ENCODE measurements around the gene ANKRD28. TPM values are rescaled to one million over a fixed set of nuclear protein-coding genes. Genes with fewer than 3 reads are reported as not detected.
"Not testable (repeated sequence)": the region's sequence is repeated elsewhere in the genome, so short reads cannot be mapped to it uniquely, and the experiment has no call there.

The ANKRD28 gene
- total and polyA plus RNA-seq, 5 experiments from 2014 or later, result 3.3 to 38.0 (median 10.5) TPM

DNA sequence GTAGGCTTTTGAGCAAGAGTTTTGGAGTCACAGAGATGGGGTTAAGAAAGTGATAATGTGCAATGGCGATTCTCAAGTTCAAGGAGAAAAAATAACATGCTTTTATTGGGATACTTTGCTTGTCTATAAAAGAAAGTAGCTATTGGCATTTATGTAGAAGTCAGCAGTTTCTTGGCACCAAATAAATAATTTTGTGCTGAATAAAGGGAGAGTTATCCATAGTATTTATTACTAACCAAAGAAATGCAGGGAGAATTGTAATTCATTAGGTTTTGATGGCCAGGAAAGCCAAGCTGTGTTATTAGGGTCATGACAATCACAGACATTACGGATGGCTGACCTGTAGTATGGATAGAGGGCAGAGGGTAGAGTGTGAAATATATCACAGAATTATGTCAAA is 163.1 kb downstream of the ANKRD28 start:
- no peak overlapping the region for H3K27ac Mint-ChIP-seq
- no peaks in the 10 kb centered on the region for H3K9me3 Mint-ChIP-seq
- POLR2A ChIA-PET, result no interaction called here
- ATAC-seq (no peak), DNase-seq (no peak)
- no peak overlapping the region for H3K4me3 Mint-ChIP-seq
- peaks cover 7 to 45% (median 29%) of the 10 kb centered on the region in 4 donors for H3K4me1 Mint-ChIP-seq
- H3K27me3 Mint-ChIP-seq, result no peaks in the 10 kb centered on the region
- H3K36me3 Mint-ChIP-seq, result peaks cover 0 to 13% (median 4%) of the 10 kb centered on the region in 3 donors

DNA sequence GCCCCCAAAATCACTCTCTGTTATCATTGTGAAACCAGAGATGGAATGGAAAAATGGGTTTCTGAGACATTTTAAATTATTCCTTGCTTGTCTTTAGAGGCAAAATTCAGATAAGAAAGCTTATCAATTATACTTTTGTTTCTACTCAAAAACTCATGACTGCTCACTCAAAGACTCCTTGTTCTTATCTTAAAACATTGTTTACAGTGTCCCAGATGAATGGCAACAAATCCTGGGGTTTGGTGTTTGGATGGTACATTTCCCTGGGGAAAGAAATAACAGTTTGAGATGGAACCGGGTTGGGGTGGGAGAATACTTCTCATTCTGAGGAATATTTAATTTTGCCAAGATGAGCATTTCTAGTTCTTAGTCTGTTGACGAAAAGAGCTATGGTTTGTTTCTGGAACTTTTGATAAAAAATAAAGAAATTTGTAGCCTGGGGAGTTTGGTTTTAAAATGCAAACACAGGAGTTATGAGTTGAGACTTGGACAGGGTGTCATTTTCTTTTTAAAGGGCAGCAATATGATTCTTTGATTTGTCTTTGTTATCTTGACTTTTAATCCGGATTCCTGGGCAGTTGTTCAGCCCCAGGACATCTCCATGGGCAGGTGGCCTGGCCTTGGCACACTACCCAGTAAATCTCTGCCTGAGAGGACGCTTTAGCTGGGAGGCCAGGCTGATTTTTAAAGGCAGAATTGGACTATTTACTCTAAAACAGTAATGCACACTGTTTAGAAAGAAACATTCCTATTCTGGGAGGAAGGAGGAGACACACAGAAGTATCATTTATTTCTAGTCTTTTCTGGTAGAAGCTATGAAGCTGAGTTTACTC is 163.8 kb downstream of the ANKRD28 start:
- POLR2A ChIA-PET, result interaction anchor here (0.6 to 1.2 kb wide), 2 partner anchors 11 to 26 kb away, joined by 3 to 4 read pairs; no protein-coding TSS in a partner anchor
- no peak for ATAC-seq
- H3K36me3 Mint-ChIP-seq, result peaks cover 0 to 13% (median 4%) of the 10 kb centered on the region in 3 donors
- no peak overlapping the region for H3K27ac Mint-ChIP-seq
- H3K4me1 Mint-ChIP-seq, result peaks cover 7 to 45% (median 29%) of the 10 kb centered on the region in 4 donors
- no peaks in the 10 kb centered on the region for H3K9me3 Mint-ChIP-seq
- H3K4me3 Mint-ChIP-seq, result no peak overlapping the region
- DNase-seq, result no peak
- H3K27me3 Mint-ChIP-seq, result no peaks in the 10 kb centered on the region

DNA sequence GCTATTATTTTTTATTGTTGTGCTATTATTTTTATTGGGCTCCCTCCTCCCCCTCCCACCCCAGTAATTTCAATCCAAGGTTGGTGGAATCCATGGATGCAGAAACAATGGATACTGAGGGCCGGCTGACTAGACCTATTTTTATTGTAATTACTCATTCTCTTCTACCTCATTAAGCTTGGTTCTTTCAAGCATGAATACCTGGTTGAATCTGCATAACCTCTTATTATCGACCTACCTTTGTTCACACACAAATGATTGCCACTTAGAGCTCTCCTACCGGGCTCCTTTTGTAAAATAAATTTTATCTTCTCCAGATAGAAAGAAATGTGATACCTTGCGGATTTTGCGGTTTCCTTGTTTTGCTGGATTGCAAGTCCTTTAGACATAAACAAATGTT is 164.6 kb downstream of the ANKRD28 start:
- Mint-ChIP-seq H3K9me3 (no peaks in the 10 kb centered on the region), H3K4me3 (no peak overlapping the region), H3K27ac (no peak overlapping the region), H3K27me3 (no peaks in the 10 kb centered on the region), H3K36me3 (peaks cover 0 to 12% (median 4%) of the 10 kb centered on the region in 3 donors), H3K4me1 (peaks cover 7 to 42% (median 29%) of the 10 kb centered on the region in 4 donors)
- DNase-seq, result no peak
- POLR2A ChIA-PET, result interaction anchor here (1.2 kb wide), 1 partner anchor 26 kb away, joined by 4 read pairs; no protein-coding TSS in a partner anchor
- ATAC-seq, result no peak

DNA sequence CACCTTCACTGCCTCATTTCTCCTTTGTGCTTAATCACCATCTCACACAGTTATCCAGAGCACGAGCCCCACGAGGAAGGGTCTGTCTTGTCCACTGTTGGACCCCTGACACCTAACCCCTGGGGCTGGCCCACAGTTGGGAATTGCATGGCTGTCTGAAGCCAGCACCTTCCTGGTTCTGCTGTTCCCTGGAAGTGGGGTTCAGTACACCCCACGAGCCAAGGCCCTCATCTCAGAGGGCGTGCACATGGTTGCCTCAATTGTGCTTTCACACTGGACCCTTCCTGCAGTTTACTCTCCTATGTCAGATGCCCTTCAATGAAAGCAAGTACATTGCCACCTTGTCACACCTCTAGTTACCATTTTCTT is 165.6 kb downstream of the ANKRD28 start:
- ATAC-seq (no peak), DNase-seq (no peak)
- Mint-ChIP-seq H3K4me1 (peaks cover 12 to 32% (median 25%) of the 10 kb centered on the region in 4 donors), H3K27me3 (no peaks in the 10 kb centered on the region), H3K9me3 (no peaks in the 10 kb centered on the region), H3K4me3 (peak overlapping the region in 3 of 10 donors; percentile 7 to 22 (median 11)), H3K36me3 (peaks cover 0 to 11% (median 8%) of the 10 kb centered on the region in 3 donors), H3K27ac (peak overlapping the region in 2 of 10 donors; percentile 21 to 90)
- POLR2A ChIA-PET, result no interaction called here

DNA sequence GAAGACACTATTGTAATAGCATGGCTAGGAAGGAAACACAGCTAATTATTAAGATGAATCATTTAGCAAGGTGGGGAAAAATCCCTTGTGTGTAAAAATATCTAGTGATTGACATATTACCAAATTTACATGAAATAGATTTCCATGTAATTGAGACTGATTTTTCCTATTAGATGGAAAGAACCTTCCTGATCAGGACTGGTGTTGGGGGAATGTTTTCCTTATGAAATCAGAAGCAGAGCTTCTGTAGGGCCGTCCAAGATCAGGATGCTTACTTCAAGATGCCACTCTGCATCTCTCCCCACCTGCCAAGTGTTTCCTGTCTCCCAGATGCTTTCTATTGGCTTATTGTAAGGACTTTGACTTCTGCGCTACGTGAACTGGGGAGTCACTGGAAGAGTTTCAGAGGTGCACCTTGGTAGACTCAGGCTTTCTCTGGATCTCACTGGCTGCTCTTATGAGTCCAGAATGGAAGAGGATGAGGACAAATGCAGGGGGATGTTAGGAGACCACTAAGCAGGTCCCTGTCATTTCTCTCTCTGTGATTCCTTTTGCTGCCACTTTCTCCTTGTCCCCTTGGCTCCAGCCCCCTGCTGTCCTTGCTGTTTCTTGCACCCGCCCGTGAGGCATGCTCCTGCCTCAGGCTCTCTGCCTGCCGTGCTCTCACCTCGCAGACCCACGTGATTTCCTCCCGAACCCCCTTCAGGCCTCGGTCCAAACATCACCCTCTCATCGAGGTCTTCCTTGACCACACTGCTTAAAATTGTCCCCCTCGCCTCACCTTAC is 166.2 kb downstream of the ANKRD28 start:
- H3K27me3 Mint-ChIP-seq, result no peaks in the 10 kb centered on the region
- peak overlapping the region in 3 of 10 donors; percentile 21 to 90 (median 80) for H3K27ac Mint-ChIP-seq
- H3K4me3 Mint-ChIP-seq, result peak overlapping the region in 3 of 10 donors; percentile 7 to 47 (median 22)
- no peak for ATAC-seq
- peaks cover 12 to 29% (median 22%) of the 10 kb centered on the region in 4 donors for H3K4me1 Mint-ChIP-seq
- POLR2A ChIA-PET, result no interaction called here
- no peak for DNase-seq
- H3K36me3 Mint-ChIP-seq, result peaks cover 0 to 12% (median 6%) of the 10 kb centered on the region in 3 donors
- H3K9me3 Mint-ChIP-seq, result no peaks in the 10 kb centered on the region

DNA sequence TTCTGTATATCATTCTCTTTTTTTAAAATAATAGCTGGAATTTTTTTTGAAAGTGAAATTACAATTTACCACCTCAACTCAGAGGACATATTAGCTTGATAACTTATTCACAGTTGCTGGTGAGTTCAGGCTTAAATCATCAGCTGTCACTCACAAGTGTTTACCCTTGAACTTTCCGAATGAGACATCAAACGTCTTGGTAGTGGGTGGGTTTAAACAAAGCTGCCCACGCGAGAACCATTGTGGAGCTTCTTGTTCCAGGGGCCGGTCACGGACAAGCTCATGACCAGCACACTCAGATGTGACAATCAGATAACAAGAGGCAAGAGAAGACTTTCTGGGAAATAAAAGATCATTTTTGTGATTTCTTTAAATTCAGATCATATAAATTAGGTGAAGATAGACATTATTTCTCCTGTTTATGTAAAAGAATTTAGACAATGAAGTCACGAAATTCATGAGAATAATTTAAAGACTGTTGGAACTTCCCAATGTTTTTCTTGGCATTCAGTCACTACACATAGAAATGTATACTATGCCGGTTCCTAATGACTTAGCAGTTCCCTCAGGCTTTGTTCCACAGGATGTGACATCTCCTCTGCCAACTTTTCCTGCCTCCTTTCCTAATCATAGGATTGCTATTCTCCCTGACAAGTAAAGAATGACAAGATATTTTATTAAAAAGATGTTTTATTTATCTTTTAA is 167.0 kb downstream of the ANKRD28 start:
- Mint-ChIP-seq H3K4me3 (peak overlapping the region in 3 of 10 donors; percentile 33 to 68 (median 66)), H3K36me3 (peaks cover 0 to 10% (median 6%) of the 10 kb centered on the region in 3 donors), H3K27me3 (no peaks in the 10 kb centered on the region), H3K9me3 (no peaks in the 10 kb centered on the region), H3K4me1 (peaks cover 11 to 24% (median 18%) of the 10 kb centered on the region in 4 donors), H3K27ac (peak overlapping the region in 1 of 10 donors; percentile 22)
- ATAC-seq (no peak), DNase-seq (no peak)
- POLR2A ChIA-PET, result no interaction called here

DNA sequence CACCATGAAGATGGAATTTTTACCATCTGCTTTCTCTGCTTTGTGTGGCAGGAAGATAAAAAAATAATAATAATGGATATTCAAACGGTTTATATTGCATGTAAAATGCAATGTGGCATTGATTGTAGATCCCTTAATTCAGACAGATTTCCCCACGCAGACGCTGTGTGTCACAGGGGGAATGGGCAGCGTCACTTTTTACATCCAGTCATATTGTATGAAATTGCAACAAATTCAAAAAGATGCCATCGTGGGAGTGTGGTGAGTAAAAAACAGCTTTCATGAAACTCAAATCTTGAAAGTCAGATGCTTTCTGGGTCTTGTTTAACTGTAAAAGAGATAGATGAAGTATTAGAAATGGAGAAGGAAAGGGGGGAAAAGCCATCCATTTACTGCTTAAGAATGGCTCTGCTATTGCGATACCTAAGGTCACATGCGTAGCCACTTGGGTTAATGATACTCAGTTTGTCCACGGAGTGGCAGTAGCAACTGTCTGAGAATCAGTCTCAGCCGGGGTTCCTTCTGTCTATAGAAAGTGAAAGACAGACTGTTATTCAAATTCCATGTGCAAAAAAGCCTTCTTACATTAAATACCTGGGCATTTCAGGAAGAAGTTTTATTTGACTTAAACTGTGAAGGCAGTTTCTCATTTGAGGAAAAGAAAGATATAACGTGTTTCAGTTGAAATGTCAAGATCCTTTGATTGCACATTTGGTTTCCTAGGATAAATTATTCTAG is 167.8 kb downstream of the ANKRD28 start:
- Mint-ChIP-seq H3K9me3 (no peaks in the 10 kb centered on the region), H3K27me3 (no peaks in the 10 kb centered on the region), H3K4me1 (peaks cover 10 to 26% (median 16%) of the 10 kb centered on the region in 4 donors), H3K27ac (peak overlapping the region in 3 of 10 donors; percentile 22 to 64 (median 31)), H3K36me3 (peaks cover 0 to 6% (median 4%) of the 10 kb centered on the region in 3 donors), H3K4me3 (peak overlapping the region in 9 of 10 donors; percentile 24 to 68 (median 45))
- DNase-seq (peak in 9 of 10 donors; percentile 31 to 76 (median 62)), ATAC-seq (peak; percentile 100)
- POLR2A ChIA-PET, result no interaction called here

DNA sequence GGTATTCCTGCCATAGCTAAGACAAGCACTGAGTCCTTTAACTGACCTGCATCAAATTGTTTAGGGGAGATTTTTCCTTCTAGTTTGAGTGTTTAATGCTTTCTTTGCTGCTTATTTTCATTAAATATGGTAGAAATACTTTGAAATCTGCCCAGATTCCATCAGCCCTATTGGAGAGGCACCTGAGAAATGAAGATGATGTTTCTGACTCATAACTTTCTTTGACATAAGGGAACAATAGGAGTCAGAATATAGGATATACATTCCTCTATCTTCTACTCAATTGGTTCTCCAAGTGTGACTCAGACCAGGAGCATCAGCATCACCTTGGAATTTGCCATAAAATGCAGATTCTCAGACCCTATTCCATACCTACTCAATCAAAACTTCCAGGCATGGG is 168.8 kb downstream of the ANKRD28 start:
- peaks cover 3 to 6% (median 4%) of the 10 kb centered on the region in 3 donors for H3K36me3 Mint-ChIP-seq
- no peak overlapping the region for H3K27ac Mint-ChIP-seq
- POLR2A ChIA-PET, result no interaction called here
- DNase-seq (no peak), ATAC-seq (no peak)
- H3K4me3 Mint-ChIP-seq, result no peak overlapping the region
- no peaks in the 10 kb centered on the region for H3K27me3 Mint-ChIP-seq
- H3K9me3 Mint-ChIP-seq, result peaks cover 0 to 5% (median 0%) of the 10 kb centered on the region in 9 donors
- H3K4me1 Mint-ChIP-seq, result peaks cover 13 to 37% (median 26%) of the 10 kb centered on the region in 4 donors

DNA sequence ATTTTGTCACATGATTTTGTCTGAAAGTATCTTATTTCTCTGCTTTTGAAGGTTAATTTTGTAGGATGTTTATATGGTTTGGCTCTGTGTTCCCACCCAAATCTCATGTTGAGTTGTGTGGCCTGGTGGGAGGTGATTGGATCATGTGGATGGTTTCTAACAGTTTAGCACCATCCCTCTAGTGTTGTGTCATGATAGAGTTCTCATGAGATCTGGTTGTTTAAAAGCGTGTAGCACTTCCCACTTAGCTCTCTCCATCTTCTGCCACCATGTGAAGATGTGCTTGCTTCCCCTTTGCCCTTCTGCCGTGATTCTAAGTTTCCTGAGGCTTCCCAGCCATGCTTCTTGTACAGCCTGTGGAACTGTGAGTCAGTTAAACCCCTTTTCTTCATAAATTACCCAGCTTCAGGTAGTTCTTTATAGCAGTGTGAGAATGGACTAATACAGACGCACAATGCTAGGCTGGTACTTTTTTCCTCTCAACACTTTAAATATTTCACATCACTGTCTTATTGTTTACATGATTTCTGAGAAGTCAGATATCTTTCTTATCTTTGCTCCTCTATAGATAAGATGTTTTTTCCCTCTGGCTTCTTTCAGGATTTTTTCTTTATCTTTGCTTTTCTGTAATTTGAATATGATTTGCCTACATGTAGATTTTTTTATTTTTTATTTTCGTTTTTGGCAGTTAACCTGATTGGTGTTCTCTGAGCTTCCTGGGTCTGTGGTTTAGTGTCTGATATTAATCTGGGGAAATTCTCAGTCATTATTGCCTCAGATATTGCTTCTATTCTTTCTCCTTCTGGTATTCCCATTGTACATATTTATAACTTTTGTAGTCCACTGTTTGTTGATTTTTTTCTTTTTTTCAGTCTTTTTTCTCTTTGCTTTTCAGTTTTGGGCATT is 174.0 kb downstream of the ANKRD28 start:
- Mint-ChIP-seq H3K36me3 (peaks cover 26 to 50% (median 43%) of the 10 kb centered on the region in 3 donors), H3K4me3 (peak overlapping the region in 9 of 10 donors; percentile 13 to 70 (median 61)), H3K9me3 (peaks cover 0 to 55% (median 34%) of the 10 kb centered on the region in 9 donors), H3K27me3 (no peaks in the 10 kb centered on the region), H3K27ac (peak overlapping the region; percentile 4 to 86 (median 59)), H3K4me1 (peaks cover 16 to 24% (median 23%) of the 10 kb centered on the region in 4 donors)
- POLR2A ChIA-PET, result interaction anchor here (0.7 kb wide), 1 partner anchor 601 kb away, joined by 3 read pairs; no protein-coding TSS in a partner anchor
- DNase-seq (no peak), ATAC-seq (peak in 1 of 2 donors; percentile 32)

DNA sequence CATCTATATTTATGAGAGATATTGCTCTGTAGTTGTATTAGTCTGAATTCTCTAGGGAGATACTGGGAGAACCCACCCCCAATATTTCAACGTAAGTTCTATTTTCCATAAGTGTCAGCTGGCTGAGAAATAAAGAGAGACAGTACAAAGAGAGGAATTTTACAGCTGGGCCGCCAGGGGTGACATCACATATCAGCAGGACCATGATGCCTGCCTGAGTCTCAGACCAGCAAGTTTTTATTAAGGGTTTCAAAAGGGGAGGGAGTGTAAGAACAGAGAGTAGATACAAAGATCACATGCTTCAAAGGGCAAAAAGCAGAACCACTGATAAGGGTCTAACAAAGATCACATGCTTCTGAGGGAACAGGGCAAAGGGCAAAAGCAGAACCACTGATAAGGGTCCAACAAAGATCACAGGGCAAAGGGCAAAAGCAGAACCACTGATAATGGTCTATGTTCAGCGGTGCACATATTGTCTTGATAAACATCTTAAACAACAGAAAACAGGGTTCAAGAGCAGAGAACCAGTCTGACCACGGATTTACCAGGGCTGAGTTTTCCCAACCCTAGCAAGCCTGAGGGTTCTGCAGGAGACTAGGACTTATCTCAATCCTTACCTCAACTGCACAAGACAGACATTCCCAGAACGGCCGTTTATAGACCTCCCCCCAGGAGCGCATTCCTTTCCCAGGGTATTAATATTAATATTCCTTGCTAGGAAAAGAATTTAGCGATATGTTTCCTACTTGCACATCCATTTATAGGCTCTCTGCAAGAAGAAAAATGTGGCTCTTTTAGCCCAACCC is 177.9 kb downstream of the ANKRD28 start:
- DNase-seq, H3K27me3 Mint-ChIP-seq, H3K4me3 Mint-ChIP-seq, POLR2A ChIA-PET, H3K27ac Mint-ChIP-seq, ATAC-seq: not testable (repeated sequence)
- peaks cover 24 to 56% (median 44%) of the 10 kb centered on the region in 3 donors for H3K36me3 Mint-ChIP-seq
- H3K4me1 Mint-ChIP-seq, result peaks cover 13 to 22% (median 18%) of the 10 kb centered on the region in 4 donors
- H3K9me3 Mint-ChIP-seq, result peaks cover 0 to 56% (median 34%) of the 10 kb centered on the region in 9 donors
